Measurements from ENCODE around the gene SNED1. TPM values are rescaled to one million over a fixed set of nuclear protein-coding genes. Genes with fewer than 3 reads are reported as not detected.

The SNED1 gene
- total and polyA plus RNA-seq, 9 of the 15 experiments (the other 6 are each of a cell fraction or from before 2014, with no cell fraction given), result 0.03 to 0.07 (median 0.05) TPM; not detected in 5

GRCh38 chr2:241039416-241039815 lies 41.0 kb downstream of the SNED1 start:
- Histone ChIP-seq H3K27ac (ENCODE audit: extremely low read depth, low read depth, low read length) (no peak overlapping the region), H3K27me3 (ENCODE audit: control insufficient read depth in 2 of 2, insufficient read depth in 2 of 2, low read length in 2 of 2) (peaks cover 0 to 40% of the 10 kb centered on the region in 2 experiments; a peak in 2 of 5 replicates), H3K9ac (ENCODE audit: insufficient read depth in 1 of 2, low read depth in 2 of 2, low read length in 2 of 2) (no peak overlapping the region), H3K9me3 (replicated peaks; ENCODE audit: control insufficient read depth, insufficient read depth, low read depth, low read length) (no peaks in the 10 kb centered on the region), H3K4me3 (no peak overlapping the region), H4K20me1 (replicated peaks; ENCODE audit: control insufficient read depth, insufficient read depth, low read length) (no peaks in the 10 kb centered on the region; the same call in 1 of the 2 replicates), H3K4me2 (ENCODE audit: insufficient read depth, low read length) (no peak overlapping the region), H3K36me3 (ENCODE audit: control insufficient read depth, insufficient read depth, low read length) (no peaks in the 10 kb centered on the region), H2AFZ (ENCODE audit: low read depth, low read length) (no peak overlapping the region), H3K79me2 (ENCODE audit: control insufficient read depth, insufficient read depth, low read length) (no peaks in the 10 kb centered on the region), H3K9me1 (ENCODE audit: control insufficient read depth, insufficient read depth, low read length) (no peaks in the 10 kb centered on the region), H3K4me1 (replicated peaks in 1 of 2; ENCODE audit: control insufficient read depth in 2 of 2, insufficient read depth in 2 of 2, low read length in 2 of 2) (peaks cover 0 to 20% of the 10 kb centered on the region in 2 experiments; a peak in 2 of 5 replicates)
- no peak for ATAC-seq
- TF ChIP-seq ZNF239 (CRISPR knock-in tag; IDR thresholded peaks at IDR 0.05) (no peak), NFE2L1 (tag; IDR thresholded peaks at IDR 0.05; ENCODE audit: borderline replicate concordance, low read depth) (no peak)
- WGBS (ENCODE audit: insufficient coverage, low coverage, missing lambda C conversion rate), result 0% methylated on average over 4 of the region's 4 CpGs
- no peak for FAIRE-seq
- in situ Hi-C loops (cut with MboI) (no loop called here), intact Hi-C loops (cut with micrococcal nuclease) (no loop called here)
- ChIA-PET POLR2A (interaction anchor here (0.6 kb wide), 1 partner anchor 30 kb away, joined by 3 read pairs; no protein-coding TSS in a partner anchor), CTCF (ENCODE audit: low intra/inter-chr PET ratio) (no interaction called here)
- no peak for DNase-seq (ENCODE audit: extremely low read depth in 1 of 4, low spot score in 3 of 4)
- no TSS peak for BruUV-seq (replicated peaks)

- no peaks in the 10 kb centered on the region for H3K9me1 ChIP-seq (ENCODE audit: control insufficient read depth, insufficient read depth, low read length)
- ChIA-PET CTCF (ENCODE audit: low intra/inter-chr PET ratio) (no interaction called here), POLR2A (no interaction called here)
- BruUV-seq (replicated peaks), result no TSS peak
- no peaks in the 10 kb centered on the region for H3K79me2 ChIP-seq (ENCODE audit: control insufficient read depth, insufficient read depth, low read length)
- ATAC-seq (no peak), DNase-seq (ENCODE audit: extremely low read depth in 1 of 4, low spot score in 3 of 4) (no peak), FAIRE-seq (no peak)
- WGBS (ENCODE audit: insufficient coverage, low coverage, missing lambda C conversion rate), result 27% methylated on average over 8 of the region's 13 CpGs
- peaks cover 0 to 40% of the 10 kb centered on the region in 2 experiments; a peak in 2 of 5 replicates for H3K27me3 ChIP-seq (ENCODE audit: control insufficient read depth in 2 of 2, insufficient read depth in 2 of 2, low read length in 2 of 2)
- H3K9ac ChIP-seq (ENCODE audit: insufficient read depth in 1 of 2, low read depth in 2 of 2, low read length in 2 of 2), result no peak overlapping the region; a peak in 1 of 4 replicates
- H3K36me3 ChIP-seq (ENCODE audit: control insufficient read depth, insufficient read depth, low read length), result no peaks in the 10 kb centered on the region
- in situ Hi-C loops (cut with MboI) (no loop called here), intact Hi-C loops (cut with micrococcal nuclease) (no loop called here)
- H2AFZ ChIP-seq (ENCODE audit: low read depth, low read length), result no peak overlapping the region
- H4K20me1 ChIP-seq (replicated peaks; ENCODE audit: control insufficient read depth, insufficient read depth, low read length), result no peaks in the 10 kb centered on the region; the same call in 1 of the 2 replicates
- H3K4me1 ChIP-seq (replicated peaks in 1 of 2; ENCODE audit: control insufficient read depth in 2 of 2, insufficient read depth in 2 of 2, low read length in 2 of 2), result peaks cover 0 to 19% of the 10 kb centered on the region in 2 experiments; a peak in 2 of 5 replicates
- H3K4me2 ChIP-seq (ENCODE audit: insufficient read depth, low read length), result no peak overlapping the region
- no peak overlapping the region for H3K4me3 ChIP-seq
- no peaks in the 10 kb centered on the region for H3K9me3 ChIP-seq (replicated peaks; ENCODE audit: control insufficient read depth, insufficient read depth, low read depth, low read length)
- H3K27ac ChIP-seq (ENCODE audit: extremely low read depth, low read depth, low read length), result no peak overlapping the region
- TF ChIP-seq CREM (IDR thresholded peaks at IDR 0.05; ENCODE audit: low read depth) (no peak), MNT (conservative IDR thresholded peaks at IDR 0.05) (no peak), HMG20A (CRISPR knock-in tag; conservative IDR thresholded peaks at IDR 0.05) (no peak), PTBP1 (IDR thresholded peaks at IDR 0.05; ENCODE audit: low read depth, low read length) (no peak), HDAC6 (IDR thresholded peaks at IDR 0.05; ENCODE audit: low read depth, low read length) (no peak), XRCC5 (IDR thresholded peaks at IDR 0.05; ENCODE audit: low read depth, low read length) (no peak), MLX (CRISPR knock-in tag; conservative IDR thresholded peaks at IDR 0.05) (no peak), CEBPB (tag; IDR thresholded peaks at IDR 0.05) (no peak), PHF8 (IDR thresholded peaks at IDR 0.05; ENCODE audit: borderline replicate concordance, low read length) (no peak)
These were observed 41.8 kb downstream of the SNED1 start for GRCh38 chr2:241040081-241040803.
